Osteoblast (primary cell): ENCODE results near the gene UCN2. TPM values are rescaled to one million over a fixed set of nuclear protein-coding genes. Genes with fewer than 3 reads are reported as not detected.

ENCODE experiments used
- DNase-seq: peaks from one replicate; pipeline ENCODE4 v3.0.0; 2011; ENCODE audit warnings: low spot score, mixed read lengths; ENCODE audit not compliant: insufficient read length; ENCODE audit errors: missing footprints
- H2AFZ ChIP-seq: 2 replicates; pipeline ENCODE4 v1.6.0; 2011; ENCODE audit warnings: mild to moderate bottlenecking, low read length
- H3K27ac ChIP-seq: 2 replicates; pipeline ENCODE4 v1.5.1; 2011; ENCODE audit warnings: mild to moderate bottlenecking, low read depth, low read length, moderate library complexity
- H3K27me3 ChIP-seq: 2 replicates; pipeline ENCODE4 v1.6.0; 2012; ENCODE audit warnings: mild to moderate bottlenecking, control low read depth, inconsistent platforms, low read length, moderate library complexity; ENCODE audit not compliant: insufficient read depth
- H3K36me3 ChIP-seq: 2 replicates; pipeline ENCODE4 v1.5.1; 2011; ENCODE audit warnings: mild to moderate bottlenecking, low read length, control low read depth, moderate library complexity; ENCODE audit not compliant: insufficient read depth
- H3K4me1 ChIP-seq: 2 replicates; pipeline ENCODE4 v1.5.1; 2011; ENCODE audit warnings: mild to moderate bottlenecking, low read length, control low read depth, moderate library complexity; ENCODE audit not compliant: insufficient read depth
- H3K4me2 ChIP-seq: 2 replicates; pipeline ENCODE4 v1.6.0; 2011; ENCODE audit warnings: mild to moderate bottlenecking, low read length; ENCODE audit not compliant: insufficient read depth
- H3K4me3 ChIP-seq: fragments of 200-600 bp; sonication (generic); 3 replicates; pipeline ENCODE4 v1.5.1; 2012; ENCODE audit warnings: mild to moderate bottlenecking, low read length, inconsistent platforms; ENCODE audit not compliant: insufficient read depth
- H3K79me2 ChIP-seq: 2 replicates; pipeline ENCODE4 v1.6.0; 2012; ENCODE audit warnings: mild to moderate bottlenecking, low read length, control low read depth, inconsistent platforms; ENCODE audit not compliant: insufficient read depth
- H3K9me3 ChIP-seq: 2 replicates; pipeline ENCODE4 v1.5.1; 2011; ENCODE audit warnings: low read depth, low read length, control low read depth
- H4K20me1 ChIP-seq: 2 replicates; pipeline ENCODE4 v1.6.0; 2012; ENCODE audit warnings: mild to moderate bottlenecking, low read length, control low read depth; ENCODE audit not compliant: insufficient read depth
- total RNA-seq: library from RNA; depleted of rRNA; stranded (reverse); fragments of >200 nt; gene quantifications from 2 replicates; pipeline ENCODE4 v1.2.3, GENCODE V29; 2012
- TF ChIP-seq, protein P1 (sequence below): IDR thresholded peaks from 2 replicates; pipeline ENCODE4 v1.5.1; 2011; ENCODE audit warnings: mild to moderate bottlenecking, low read depth, low read length, moderate library complexity; ENCODE audit errors: extremely low read depth

Gene UCN2
- total RNA-seq, 1 donor: 0.72 TPM

DNA sequence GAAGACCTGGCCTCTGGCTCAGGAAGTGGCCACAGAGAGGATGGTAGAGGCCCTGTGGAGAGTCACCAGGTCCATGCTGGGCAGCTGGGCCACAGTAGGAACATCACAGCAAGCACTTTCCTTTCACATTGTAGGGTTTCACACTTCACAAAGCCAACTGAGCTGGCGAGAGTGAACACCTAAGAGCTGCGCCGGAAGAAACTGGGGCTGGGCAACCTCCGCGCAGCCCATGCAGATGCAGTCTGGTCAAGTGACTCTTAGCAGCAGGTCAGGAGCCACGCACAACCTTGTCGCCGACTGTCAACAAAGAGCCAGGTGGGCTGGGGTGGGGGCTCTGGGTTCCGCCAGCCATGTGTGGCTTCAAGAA lies 44.3 kb downstream of the UCN2 start:
- no peaks in the 10 kb centered on the region for H3K4me1 ChIP-seq
- H3K4me3 ChIP-seq: no peak overlapping the region
- no peaks in the 10 kb centered on the region for H3K9me3 ChIP-seq
- no peaks in the 10 kb centered on the region for H4K20me1 ChIP-seq
- peak; percentile 58 for DNase-seq
- H3K79me2 ChIP-seq: no peaks in the 10 kb centered on the region
- no peak overlapping the region for H3K27ac ChIP-seq
- no peak overlapping the region for H2AFZ ChIP-seq
- no peak overlapping the region for H3K4me2 ChIP-seq
- TF ChIP-seq, protein P1, sequence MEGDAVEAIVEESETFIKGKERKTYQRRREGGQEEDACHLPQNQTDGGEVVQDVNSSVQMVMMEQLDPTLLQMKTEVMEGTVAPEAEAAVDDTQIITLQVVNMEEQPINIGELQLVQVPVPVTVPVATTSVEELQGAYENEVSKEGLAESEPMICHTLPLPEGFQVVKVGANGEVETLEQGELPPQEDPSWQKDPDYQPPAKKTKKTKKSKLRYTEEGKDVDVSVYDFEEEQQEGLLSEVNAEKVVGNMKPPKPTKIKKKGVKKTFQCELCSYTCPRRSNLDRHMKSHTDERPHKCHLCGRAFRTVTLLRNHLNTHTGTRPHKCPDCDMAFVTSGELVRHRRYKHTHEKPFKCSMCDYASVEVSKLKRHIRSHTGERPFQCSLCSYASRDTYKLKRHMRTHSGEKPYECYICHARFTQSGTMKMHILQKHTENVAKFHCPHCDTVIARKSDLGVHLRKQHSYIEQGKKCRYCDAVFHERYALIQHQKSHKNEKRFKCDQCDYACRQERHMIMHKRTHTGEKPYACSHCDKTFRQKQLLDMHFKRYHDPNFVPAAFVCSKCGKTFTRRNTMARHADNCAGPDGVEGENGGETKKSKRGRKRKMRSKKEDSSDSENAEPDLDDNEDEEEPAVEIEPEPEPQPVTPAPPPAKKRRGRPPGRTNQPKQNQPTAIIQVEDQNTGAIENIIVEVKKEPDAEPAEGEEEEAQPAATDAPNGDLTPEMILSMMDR: no peak
- H3K36me3 ChIP-seq: no peaks in the 10 kb centered on the region
- H3K27me3 ChIP-seq: no peaks in the 10 kb centered on the region

DNA sequence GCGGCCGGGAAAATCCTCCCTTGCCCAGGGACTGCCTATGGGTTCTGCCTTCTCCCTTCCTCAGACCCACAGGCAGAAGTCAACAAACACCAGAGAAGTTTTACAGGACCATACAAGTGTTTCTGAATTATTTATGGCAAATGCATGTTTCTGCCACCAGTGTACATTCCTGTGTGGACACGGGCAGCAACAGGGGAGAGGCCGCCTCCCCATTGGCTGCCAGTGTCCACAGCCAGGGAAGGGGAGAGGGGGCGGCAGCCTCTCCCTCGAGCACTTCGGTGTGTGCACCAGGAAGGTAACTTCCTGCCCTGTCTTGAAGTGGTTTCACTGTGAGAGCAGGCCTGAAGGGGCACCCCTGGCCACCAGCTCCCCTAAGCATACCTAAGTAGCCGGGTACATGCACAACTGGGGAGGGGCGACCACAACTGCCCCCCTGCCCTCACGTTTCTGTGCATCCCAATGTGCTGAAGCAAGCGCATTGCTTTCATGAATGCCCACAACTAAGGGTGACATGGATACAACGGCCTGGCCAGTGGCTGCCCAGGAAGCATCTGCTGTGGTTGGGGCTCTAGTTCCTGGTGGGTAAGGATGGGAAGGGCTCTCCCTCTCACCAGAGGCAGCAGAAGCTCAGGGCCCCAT lies 44.8 kb downstream of the UCN2 start:
- Histone ChIP-seq H3K9me3 (no peaks in the 10 kb centered on the region), H3K4me3 (no peak overlapping the region), H3K4me2 (no peak overlapping the region), H3K27me3 (no peaks in the 10 kb centered on the region), H3K36me3 (no peaks in the 10 kb centered on the region), H3K4me1 (no peaks in the 10 kb centered on the region), H3K27ac (no peak overlapping the region), H4K20me1 (no peaks in the 10 kb centered on the region), H2AFZ (no peak overlapping the region), H3K79me2 (no peaks in the 10 kb centered on the region)
- peak; percentile 39 for DNase-seq
- TF ChIP-seq, protein P1: no peak

DNA sequence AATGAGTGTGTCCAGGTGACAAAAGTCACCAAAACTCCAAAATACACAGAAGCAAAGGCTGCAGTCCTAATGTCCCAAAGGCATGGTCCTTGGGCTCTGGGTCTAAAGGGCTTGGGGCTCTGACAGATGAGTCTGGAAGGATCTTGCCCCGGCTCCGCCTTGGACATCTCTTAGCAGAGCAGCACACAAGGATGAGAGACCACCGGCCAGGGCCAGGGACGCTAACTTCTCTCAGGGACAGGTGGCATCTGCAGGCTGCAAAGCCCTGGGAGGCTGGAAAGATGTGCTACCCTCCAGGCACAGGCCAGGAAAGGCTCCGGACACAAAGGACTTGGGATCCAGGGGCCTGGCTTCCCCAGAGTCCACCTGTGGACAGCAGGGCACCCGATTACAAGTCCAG lies 45.5 kb downstream of the UCN2 start:
- Histone ChIP-seq H4K20me1 (no peaks in the 10 kb centered on the region), H3K4me1 (no peaks in the 10 kb centered on the region), H3K27ac (no peak overlapping the region), H3K79me2 (no peaks in the 10 kb centered on the region), H3K9me3 (no peaks in the 10 kb centered on the region), H3K4me2 (no peak overlapping the region), H2AFZ (no peak overlapping the region), H3K36me3 (no peaks in the 10 kb centered on the region), H3K4me3 (no peak overlapping the region), H3K27me3 (no peaks in the 10 kb centered on the region)
- TF ChIP-seq, protein P1: no peak
- peak; percentile 51 for DNase-seq

DNA sequence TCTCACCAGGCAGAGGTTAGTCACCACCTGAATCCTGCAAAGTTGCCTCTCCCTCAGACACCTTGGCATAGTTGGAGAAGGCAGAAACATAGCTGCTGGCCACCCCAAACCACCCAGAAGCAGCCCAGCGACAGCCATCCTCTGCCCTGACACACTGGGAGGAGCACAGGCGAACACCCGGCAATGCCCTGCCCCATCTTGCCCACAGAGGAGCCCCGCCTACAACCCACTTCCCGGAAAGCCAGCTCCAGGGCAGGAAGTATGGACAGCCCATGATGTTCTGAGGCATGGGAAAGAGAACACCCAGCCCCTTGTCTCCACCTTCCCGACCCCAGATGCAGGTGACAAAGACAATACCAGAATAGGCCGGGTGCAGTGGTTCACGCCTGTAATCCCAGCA lies 47.0 kb downstream of the UCN2 start:
- Histone ChIP-seq H3K4me1 (no peaks in the 10 kb centered on the region), H3K79me2 (no peaks in the 10 kb centered on the region), H3K27ac (no peak overlapping the region), H2AFZ (no peak overlapping the region), H4K20me1 (no peaks in the 10 kb centered on the region), H3K4me3 (no peak overlapping the region), H3K36me3 (no peaks in the 10 kb centered on the region), H3K27me3 (no peaks in the 10 kb centered on the region), H3K4me2 (no peak overlapping the region), H3K9me3 (no peaks in the 10 kb centered on the region)
- TF ChIP-seq, protein P1: no peak
- no peak for DNase-seq
